ENCODE results near the gene IGF2BP2. TPM values are rescaled to one million over a fixed set of nuclear protein-coding genes. Genes with fewer than 3 reads are reported as not detected.

Gene IGF2BP2
- total RNA-seq, 1 experiment from 2014 or later: 135 TPM

GRCh38 chr3:185696039-185696438 lies 128.8 kb downstream of the IGF2BP2 start:
- H3K4me1 ChIP-seq (ENCODE audit: control insufficient read depth in 1 of 2, insufficient read depth in 2 of 2, low read length in 2 of 2): peaks cover 0 to 24% of the 10 kb centered on the region in 2 experiments; a peak in 2 of 4 replicates
- TF ChIP-seq CBX3 (IDR thresholded peaks at IDR 0.05; ENCODE audit: low read depth) (no peak), ZNF274 (IDR thresholded peaks at IDR 0.05; ENCODE audit: low read depth, low read length) (no peak), RAD21 (IDR thresholded peaks at IDR 0.05; ENCODE audit: low read depth) (no peak), REST (IDR thresholded peaks at IDR 0.05; ENCODE audit: low read depth) (no peak), EZH2 (IDR thresholded peaks at IDR 0.05) (no peak), EZH2phosphoT487 (IDR thresholded peaks at IDR 0.05; ENCODE audit: borderline replicate concordance) (no peak), FOSL1 (IDR thresholded peaks at IDR 0.05; ENCODE audit: low read depth) (no peak), CEBPB (IDR thresholded peaks at IDR 0.05; ENCODE audit: low read depth) (no peak), YY1 (IDR thresholded peaks at IDR 0.05; ENCODE audit: extremely low read depth, insufficient replicate concordance, low read depth, low read length) (no peak), MAX (IDR thresholded peaks at IDR 0.05) (no peak), TCF7L2 (IDR thresholded peaks at IDR 0.05; ENCODE audit: borderline replicate concordance, extremely low read depth, insufficient read depth, insufficient read length) (no peak), EGR1 (IDR thresholded peaks at IDR 0.05; ENCODE audit: low read depth) (no peak), ELF1 (IDR thresholded peaks at IDR 0.05; ENCODE audit: borderline replicate concordance, low read depth) (no peak), SRF (IDR thresholded peaks at IDR 0.05; ENCODE audit: low read depth) (no peak), JUND (IDR thresholded peaks at IDR 0.05) (no peak)
- TF ChIP-seq, protein P1, sequence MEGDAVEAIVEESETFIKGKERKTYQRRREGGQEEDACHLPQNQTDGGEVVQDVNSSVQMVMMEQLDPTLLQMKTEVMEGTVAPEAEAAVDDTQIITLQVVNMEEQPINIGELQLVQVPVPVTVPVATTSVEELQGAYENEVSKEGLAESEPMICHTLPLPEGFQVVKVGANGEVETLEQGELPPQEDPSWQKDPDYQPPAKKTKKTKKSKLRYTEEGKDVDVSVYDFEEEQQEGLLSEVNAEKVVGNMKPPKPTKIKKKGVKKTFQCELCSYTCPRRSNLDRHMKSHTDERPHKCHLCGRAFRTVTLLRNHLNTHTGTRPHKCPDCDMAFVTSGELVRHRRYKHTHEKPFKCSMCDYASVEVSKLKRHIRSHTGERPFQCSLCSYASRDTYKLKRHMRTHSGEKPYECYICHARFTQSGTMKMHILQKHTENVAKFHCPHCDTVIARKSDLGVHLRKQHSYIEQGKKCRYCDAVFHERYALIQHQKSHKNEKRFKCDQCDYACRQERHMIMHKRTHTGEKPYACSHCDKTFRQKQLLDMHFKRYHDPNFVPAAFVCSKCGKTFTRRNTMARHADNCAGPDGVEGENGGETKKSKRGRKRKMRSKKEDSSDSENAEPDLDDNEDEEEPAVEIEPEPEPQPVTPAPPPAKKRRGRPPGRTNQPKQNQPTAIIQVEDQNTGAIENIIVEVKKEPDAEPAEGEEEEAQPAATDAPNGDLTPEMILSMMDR (IDR thresholded peaks at IDR 0.05 in 2 of 3, conservative IDR thresholded peaks at IDR 0.05 in 1 of 3; ENCODE audit: borderline replicate concordance in 1 of 3, insufficient read depth in 1 of 3, low read depth in 2 of 3, low read length in 2 of 3): no peak
- H3K9ac ChIP-seq (ENCODE audit: low read length): no peak overlapping the region
- H2AFZ ChIP-seq (ENCODE audit: low read depth, low read length, poor library complexity, severe bottlenecking): no peak overlapping the region
- H3K4me3 ChIP-seq (replicated peaks in 1 of 2; ENCODE audit: low read depth in 1 of 2, low read length in 2 of 2): no peak overlapping the region
- H4K20me1 ChIP-seq (ENCODE audit: insufficient read depth): peaks cover 6% of the 10 kb centered on the region; the same call in 1 of the 2 replicates
- H3K9me3 ChIP-seq (ENCODE audit: control insufficient read depth in 1 of 2, insufficient read depth in 1 of 2, low read depth in 1 of 2, low read length in 2 of 2): no peaks in the 10 kb centered on the region
- no peak overlapping the region for H3K4me2 ChIP-seq (ENCODE audit: low read length)
- H3K36me3 ChIP-seq (ENCODE audit: control insufficient read depth in 1 of 2, insufficient read depth in 2 of 2, low read length in 2 of 2): peaks cover 3 to 14% of the 10 kb centered on the region in 2 experiments; a peak in 2 of 4 replicates
- intact Hi-C loops (cut with micrococcal nuclease): no loop called here
- H3K27ac ChIP-seq (ENCODE audit: low read depth, low read length): no peak overlapping the region
- no TSS peak for BruUV-seq (replicated peaks)
- no peaks in the 10 kb centered on the region for H3K27me3 ChIP-seq (ENCODE audit: insufficient read depth, low read length)
- ChIA-PET RAD21 (ENCODE audit: low non-redundant PET in 1 of 2, low total read pairs in 2 of 2, uncharacterized antibody in 2 of 2, unreplicated experiment in 2 of 2) (no interaction called here), POLR2A (no interaction called here), CTCF (interaction anchor here (1.3 kb wide), 1 partner anchor 36 kb away, joined by 3 read pairs; no protein-coding TSS in a partner anchor)
- peaks cover 77% of the 10 kb centered on the region for H3K79me2 ChIP-seq (ENCODE audit: insufficient read depth, low read length)
- ATAC-seq: no peak
- no peaks in the 10 kb centered on the region for H3K9me2 ChIP-seq (ENCODE audit: insufficient read depth)
- DNase-seq (ENCODE audit: low read depth, low spot score): no peak

Data from HCT116 (cell line).